K562 (cell line): ENCODE data around the gene MYL12A.

ENCODE experiments used
- DEAF1 ChIP-seq: fragments of 450-650 bp; formaldehyde crosslinking; IDR thresholded peaks from 2 replicates; pipeline ENCODE4 v1.4.0; 2020; ENCODE audit warnings: mild to moderate bottlenecking, moderate library complexity
- PKNOX1 ChIP-seq: fragments of 450-650 bp; IDR thresholded peaks from 2 replicates; pipeline ENCODE4 v1.6.1; 2016
- REST ChIP-seq, 2 experiments: fragments of 450-650 bp; formaldehyde crosslinking in 1 of 2; IDR thresholded peaks; 2 replicates each; pipeline versions ENCODE4 v1.4.0 to v1.6.1; 2014 to 2020; ENCODE audit warnings: mild to moderate bottlenecking in 2 of 2, borderline replicate concordance in 1 of 2, low read depth in 1 of 2
- RFX5 ChIP-seq: IDR thresholded peaks from 2 replicates; pipeline ENCODE4 v1.6.1; 2011; ENCODE audit warnings: low read depth, mild to moderate bottlenecking, improper control_type of control experiment, low read length
- SMARCA4 ChIP-seq: fragments of 450-650 bp; IDR thresholded peaks from 2 replicates; pipeline ENCODE4 v1.6.1; 2016

- TF ChIP-seq SMARCA4 (no peak), PKNOX1 (no peak), RFX5 (no peak), REST (IDR thresholded peaks at IDR 0.05; ENCODE audit: borderline replicate concordance) (no peak), REST (CRISPR knock-in tag; IDR thresholded peaks at IDR 0.05; ENCODE audit: low read depth) (no peak), DEAF1 (CRISPR knock-in tag) (no peak)
Observed at GRCh38 chr18:3212657-3213056, 34.9 kb upstream of the MYL12A start.
